SK-N-SH treated with all-trans-retinoic acid at 6 μM for 48 hours (cell line): ENCODE results near the gene TMUB2.

Experiments
- ATAC-seq: fragments of 200-7000 bp; cut with Tn5 transposase; 3 replicates; pipeline ENCODE4 v1.9.1; 2020; ENCODE audit warnings: mild to moderate bottlenecking, moderate library complexity
- ARNTL ChIP-seq: fragments of 450-650 bp; formaldehyde crosslinking; IDR thresholded peaks from 2 replicates; pipeline ENCODE4 v1.5.0; 2020; ENCODE audit warnings: low read depth, mild to moderate bottlenecking, moderate library complexity, borderline replicate concordance
- BACH2 ChIP-seq: fragments of 250-450 bp; sonication (Bioruptor Pico); IDR thresholded peaks from 2 replicates; pipeline ENCODE4 v1.9.0; 2021; ENCODE audit warnings: mild to moderate bottlenecking, borderline replicate concordance
- CSDC2 ChIP-seq: fragments of 250-450 bp; sonication (Bioruptor Pico); IDR thresholded peaks from 2 replicates; pipeline ENCODE4 v1.5.0; 2020; ENCODE audit warnings: mild to moderate bottlenecking, moderate library complexity
- CSRNP3 ChIP-seq: fragments of 250-450 bp; sonication (Bioruptor Pico); IDR thresholded peaks from 2 replicates; pipeline ENCODE4 v1.5.1; 2021; ENCODE audit warnings: mild to moderate bottlenecking, moderate library complexity
- ESRRG ChIP-seq: fragments of 250-450 bp; sonication (Bioruptor Pico); IDR thresholded peaks from 2 replicates; pipeline ENCODE4 v1.6.1; 2021; ENCODE audit warnings: mild to moderate bottlenecking
- GLIS3 ChIP-seq: fragments of 250-450 bp; sonication (Bioruptor Pico); IDR thresholded peaks from 2 replicates; pipeline ENCODE4 v1.5.0; 2020; ENCODE audit warnings: mild to moderate bottlenecking, moderate library complexity
- ISL1 ChIP-seq: fragments of 250-450 bp; sonication (Bioruptor Pico); IDR thresholded peaks from 2 replicates; pipeline ENCODE4 v2.1.2; 2022; ENCODE audit warnings: mild to moderate bottlenecking, moderate library complexity
- OSR1 ChIP-seq: fragments of 250-450 bp; sonication (Bioruptor Pico); IDR thresholded peaks from 2 replicates; pipeline ENCODE4 v1.8.0; 2022; ENCODE audit warnings: moderate library complexity, mild to moderate bottlenecking, inconsistent platforms
- PATZ1 ChIP-seq: fragments of 250-450 bp; sonication (Bioruptor Pico); IDR thresholded peaks from 2 replicates; pipeline ENCODE4 v1.8.0; 2020; ENCODE audit warnings: mild to moderate bottlenecking, moderate library complexity, borderline replicate concordance
- PPARA ChIP-seq: fragments of 250-450 bp; sonication (Bioruptor Pico); IDR thresholded peaks from 2 replicates; pipeline ENCODE4 v1.5.0; 2020; ENCODE audit warnings: mild to moderate bottlenecking, borderline replicate concordance
- RARB ChIP-seq: fragments of 250-450 bp; sonication (Bioruptor Pico); IDR thresholded peaks from 2 replicates; pipeline ENCODE4 v1.8.0; 2021; ENCODE audit warnings: mild to moderate bottlenecking, moderate library complexity
- SNAI2 ChIP-seq: fragments of 250-450 bp; sonication (Bioruptor Pico); IDR thresholded peaks from 2 replicates; pipeline ENCODE4 v1.5.0; 2020; ENCODE audit warnings: mild to moderate bottlenecking, moderate library complexity
- TCF4 ChIP-seq: fragments of 250-450 bp; sonication (Bioruptor Pico); IDR thresholded peaks from 2 replicates; pipeline ENCODE4 v1.8.0; 2021; ENCODE audit warnings: mild to moderate bottlenecking, moderate library complexity, borderline replicate concordance
- TOX ChIP-seq: fragments of 250-450 bp; sonication (Bioruptor Pico); IDR thresholded peaks from 2 replicates; pipeline ENCODE4 v1.8.0; 2021; ENCODE audit warnings: mild to moderate bottlenecking, moderate library complexity, borderline replicate concordance
- ZC3H10 ChIP-seq: fragments of 250-450 bp; sonication (Bioruptor Pico); IDR thresholded peaks from 2 replicates; pipeline ENCODE4 v1.5.1; 2021; ENCODE audit warnings: mild to moderate bottlenecking, moderate library complexity
- ZFP3 ChIP-seq: fragments of 250-450 bp; sonication (Bioruptor Pico); IDR thresholded peaks from 2 replicates; pipeline ENCODE4 v1.5.0; 2020; ENCODE audit warnings: mild to moderate bottlenecking, moderate library complexity
- ZFP30 ChIP-seq: fragments of 450-650 bp; formaldehyde crosslinking; IDR thresholded peaks from 2 replicates; pipeline ENCODE4 v1.5.0; 2022; ENCODE audit warnings: mild to moderate bottlenecking, moderate library complexity
- ZNF565 ChIP-seq: fragments of 450-650 bp; formaldehyde crosslinking; conservative IDR thresholded peaks from 2 replicates; pipeline ENCODE4 v1.5.0; 2020; ENCODE audit warnings: low read depth, mild to moderate bottlenecking, moderate library complexity
- ZNF70 ChIP-seq: fragments of 450-650 bp; formaldehyde crosslinking; IDR thresholded peaks from 2 replicates; pipeline ENCODE4 v1.5.0; 2020; ENCODE audit warnings: mild to moderate bottlenecking, moderate library complexity
- ZNF8 ChIP-seq: fragments of 450-650 bp; formaldehyde crosslinking; IDR thresholded peaks from 2 replicates; pipeline ENCODE4 v1.5.0; 2020; ENCODE audit warnings: mild to moderate bottlenecking, moderate library complexity
- TF ChIP-seq, protein P1 (sequence below): fragments of 250-450 bp; sonication (Bioruptor Pico); IDR thresholded peaks from 2 replicates; pipeline ENCODE4 v1.5.0; 2020; ENCODE audit warnings: mild to moderate bottlenecking, moderate library complexity
- TF ChIP-seq, protein P2 (sequence below): fragments of 250-450 bp; sonication (Bioruptor Pico); IDR thresholded peaks from 2 replicates; pipeline ENCODE4 v1.5.1; 2020; ENCODE audit warnings: low read depth, mild to moderate bottlenecking, moderate library complexity

TMUB2 gene

DNA sequence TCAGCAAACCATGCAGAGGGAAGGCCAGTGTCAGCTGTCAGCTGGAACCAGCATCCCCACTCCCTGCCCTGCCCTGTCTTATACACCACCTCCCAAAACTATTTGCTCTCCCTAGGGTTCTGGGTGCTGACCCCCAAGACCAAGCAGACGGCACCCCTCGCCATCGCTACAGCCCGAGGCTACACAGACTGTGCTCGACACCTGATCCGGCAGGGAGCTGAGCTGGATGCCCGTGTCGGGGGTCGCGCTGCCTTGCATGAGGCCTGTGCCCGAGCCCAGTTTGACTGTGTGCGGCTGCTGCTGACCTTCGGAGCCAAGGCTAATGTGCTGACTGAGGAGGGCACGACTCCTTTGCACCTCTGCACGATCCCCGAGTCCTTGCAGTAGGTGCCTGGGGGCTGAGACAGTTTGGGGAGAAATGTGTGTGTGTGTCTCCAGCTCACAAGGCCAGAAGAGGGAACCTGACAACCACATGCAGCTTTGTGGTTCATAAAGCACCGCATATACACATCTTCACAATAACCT is 14.8 kb upstream of the TMUB2 start:
- TF ChIP-seq ZNF8 (CRISPR knock-in tag) (no peak), GLIS3 (CRISPR knock-in tag) (no peak)
- TF ChIP-seq, protein P1, sequence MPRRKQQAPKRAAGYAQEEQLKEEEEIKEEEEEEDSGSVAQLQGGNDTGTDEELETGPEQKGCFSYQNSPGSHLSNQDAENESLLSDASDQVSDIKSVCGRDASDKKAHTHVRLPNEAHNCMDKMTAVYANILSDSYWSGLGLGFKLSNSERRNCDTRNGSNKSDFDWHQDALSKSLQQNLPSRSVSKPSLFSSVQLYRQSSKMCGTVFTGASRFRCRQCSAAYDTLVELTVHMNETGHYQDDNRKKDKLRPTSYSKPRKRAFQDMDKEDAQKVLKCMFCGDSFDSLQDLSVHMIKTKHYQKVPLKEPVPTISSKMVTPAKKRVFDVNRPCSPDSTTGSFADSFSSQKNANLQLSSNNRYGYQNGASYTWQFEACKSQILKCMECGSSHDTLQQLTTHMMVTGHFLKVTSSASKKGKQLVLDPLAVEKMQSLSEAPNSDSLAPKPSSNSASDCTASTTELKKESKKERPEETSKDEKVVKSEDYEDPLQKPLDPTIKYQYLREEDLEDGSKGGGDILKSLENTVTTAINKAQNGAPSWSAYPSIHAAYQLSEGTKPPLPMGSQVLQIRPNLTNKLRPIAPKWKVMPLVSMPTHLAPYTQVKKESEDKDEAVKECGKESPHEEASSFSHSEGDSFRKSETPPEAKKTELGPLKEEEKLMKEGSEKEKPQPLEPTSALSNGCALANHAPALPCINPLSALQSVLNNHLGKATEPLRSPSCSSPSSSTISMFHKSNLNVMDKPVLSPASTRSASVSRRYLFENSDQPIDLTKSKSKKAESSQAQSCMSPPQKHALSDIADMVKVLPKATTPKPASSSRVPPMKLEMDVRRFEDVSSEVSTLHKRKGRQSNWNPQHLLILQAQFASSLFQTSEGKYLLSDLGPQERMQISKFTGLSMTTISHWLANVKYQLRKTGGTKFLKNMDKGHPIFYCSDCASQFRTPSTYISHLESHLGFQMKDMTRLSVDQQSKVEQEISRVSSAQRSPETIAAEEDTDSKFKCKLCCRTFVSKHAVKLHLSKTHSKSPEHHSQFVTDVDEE (CRISPR knock-in tag) = no peak
- ATAC-seq = no peak

DNA sequence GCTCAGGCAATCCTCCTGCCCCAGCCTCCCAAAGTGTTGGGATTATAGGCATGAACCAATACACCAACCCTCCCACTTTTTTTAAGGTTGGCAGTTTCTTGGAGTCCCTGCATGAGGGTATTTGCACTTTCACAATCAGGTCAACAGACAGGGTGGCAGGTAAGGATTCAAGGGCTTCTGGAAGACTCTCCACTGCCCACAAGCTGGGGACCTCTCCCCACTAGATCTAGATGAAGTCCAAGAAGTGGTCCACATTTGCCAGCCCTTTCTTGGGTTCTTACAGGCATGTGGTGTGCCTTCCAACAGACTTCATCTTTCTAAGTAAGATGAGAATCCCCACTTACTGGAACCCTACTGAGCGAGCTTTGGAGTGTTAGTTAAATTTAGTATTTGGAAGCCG is 12.3 kb upstream of the TMUB2 start:
- ATAC-seq = no peak
- TF ChIP-seq ZFP30 (CRISPR knock-in tag) (no peak), ZNF70 (CRISPR knock-in tag) (no peak), TCF4 (CRISPR knock-in tag) (no peak), ZFP3 (CRISPR knock-in tag) (no peak), ESRRG (no peak), ISL1 (CRISPR knock-in tag) (no peak), RARB (CRISPR knock-in tag) (no peak), ZNF8 (CRISPR knock-in tag) (no peak), ZC3H10 (CRISPR knock-in tag) (no peak), PPARA (no peak), CSDC2 (CRISPR knock-in tag) (no peak), PATZ1 (no peak), BACH2 (CRISPR knock-in tag) (no peak), CSRNP3 (no peak), OSR1 (CRISPR knock-in tag) (no peak), ZNF565 (CRISPR knock-in tag) (no peak), ARNTL (CRISPR knock-in tag) (no peak), TOX (CRISPR knock-in tag) (no peak)
- TF ChIP-seq, protein P2, sequence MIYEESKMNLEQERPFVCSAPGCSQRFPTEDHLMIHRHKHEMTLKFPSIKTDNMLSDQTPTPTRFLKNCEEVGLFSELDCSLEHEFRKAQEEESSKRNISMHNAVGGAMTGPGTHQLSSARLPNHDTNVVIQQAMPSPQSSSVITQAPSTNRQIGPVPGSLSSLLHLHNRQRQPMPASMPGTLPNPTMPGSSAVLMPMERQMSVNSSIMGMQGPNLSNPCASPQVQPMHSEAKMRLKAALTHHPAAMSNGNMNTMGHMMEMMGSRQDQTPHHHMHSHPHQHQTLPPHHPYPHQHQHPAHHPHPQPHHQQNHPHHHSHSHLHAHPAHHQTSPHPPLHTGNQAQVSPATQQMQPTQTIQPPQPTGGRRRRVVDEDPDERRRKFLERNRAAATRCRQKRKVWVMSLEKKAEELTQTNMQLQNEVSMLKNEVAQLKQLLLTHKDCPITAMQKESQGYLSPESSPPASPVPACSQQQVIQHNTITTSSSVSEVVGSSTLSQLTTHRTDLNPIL (CRISPR knock-in tag) = no peak

DNA sequence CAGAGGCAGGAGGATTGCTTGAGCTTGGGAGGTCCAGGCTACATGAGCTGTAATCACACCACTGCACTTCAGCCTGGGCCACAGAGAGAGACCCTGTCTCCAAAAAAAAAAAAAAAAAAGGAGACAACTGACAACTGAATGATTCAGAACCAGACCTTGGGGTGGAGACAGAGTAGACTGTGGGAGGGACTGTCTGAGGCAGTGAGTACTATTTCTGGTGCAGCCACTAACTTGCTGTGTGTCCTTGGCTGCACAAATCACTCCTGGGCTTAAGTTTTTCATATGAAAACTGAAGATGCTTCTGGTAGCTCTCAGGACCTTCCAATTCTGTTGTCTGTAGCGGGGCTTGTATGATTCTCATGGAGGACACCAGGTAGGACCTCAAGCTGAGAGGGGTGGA is 10.5 kb upstream of the TMUB2 start:
- ATAC-seq = no peak
- TF ChIP-seq ZC3H10 (CRISPR knock-in tag) (no peak), ZFP30 (CRISPR knock-in tag) (no peak), PPARA (no peak), TCF4 (CRISPR knock-in tag) (no peak), SNAI2 (no peak), CSRNP3 (no peak), ESRRG (no peak), TOX (CRISPR knock-in tag) (no peak), PATZ1 (no peak), ZNF565 (CRISPR knock-in tag) (no peak), GLIS3 (CRISPR knock-in tag) (no peak)
- TF ChIP-seq, protein P1 (CRISPR knock-in tag) = no peak
